HEK293 (cell line): ENCODE results near the gene LIN37.

Experiments used
- CTCF ChIA-PET: fragments of 350-600 bp; formaldehyde crosslinking; extraction: SDS; loops from one replicate; lab custom pipeline; 2021; ENCODE audit warnings: antibody characterized with exemption; lab: Yijun Ruan, JAX
- POLR2A ChIA-PET: fragments of 300-600 bp; formaldehyde crosslinking; extraction: SDS; loops from one replicate; lab custom pipeline; 2020; ENCODE audit warnings: antibody characterized with exemption, inconsistent platforms; lab: Yijun Ruan, JAX
- H3K27ac ChIP-seq: fragments of 200-500 bp; sonication (Bioruptor generic); 2 replicates; pipeline ENCODE4 v1.5.1; 2014; ENCODE audit warnings: low read depth, low read length, control low read depth, inconsistent platforms; ENCODE audit errors: extremely low read depth
- H3K36me3 ChIP-seq, 2 experiments: fragments of 200-500 bp in 1 of 2; sonication (Bioruptor generic) in 1 of 2; 1 replicate in 1 of 2; 2 replicates in 1 of 2; pipeline ENCODE4 v1.5.1; 2014 to 2017; ENCODE audit warnings: inconsistent platforms in 2 of 2, low read length in 2 of 2; ENCODE audit not compliant: control insufficient read depth in 2 of 2, insufficient read depth in 1 of 2
- H3K4me1 ChIP-seq: fragments of 200-500 bp; sonication (Bioruptor generic); 2 replicates; pipeline ENCODE4 v1.5.1; 2014; ENCODE audit warnings: mild to moderate bottlenecking, low read length, inconsistent platforms; ENCODE audit not compliant: control insufficient read depth, insufficient read depth
- H3K4me3 ChIP-seq: 2 replicates; pipeline ENCODE4 v1.5.1; 2011; ENCODE audit warnings: low read depth, mild to moderate bottlenecking, control low read depth, low read length, moderate library complexity
- H3K9me3 ChIP-seq: fragments of 200-500 bp; sonication (Bioruptor generic); 2 replicates; pipeline ENCODE4 v1.5.1; 2014; ENCODE audit warnings: low read depth, low read length, inconsistent platforms; ENCODE audit not compliant: control insufficient read depth, insufficient read depth
- GLIS2 ChIP-seq: fragments of 450-650 bp; formaldehyde crosslinking; IDR thresholded peaks from 2 replicates; pipeline ENCODE4 v1.5.1; 2016; ENCODE audit warnings: missing biosample characterization, missing genetic modification characterization
- KLF8 ChIP-seq: fragments of 450-650 bp; formaldehyde crosslinking; IDR thresholded peaks from 2 replicates; pipeline ENCODE4 v1.5.1; 2016; ENCODE audit warnings: missing biosample characterization, missing genetic modification characterization
- MYNN ChIP-seq: fragments of 450-650 bp; formaldehyde crosslinking; IDR thresholded peaks from 2 replicates; pipeline ENCODE4 v1.5.1; 2016; ENCODE audit warnings: missing biosample characterization, missing genetic modification characterization, borderline replicate concordance
- MZF1 ChIP-seq: fragments of 450-650 bp; formaldehyde crosslinking; IDR thresholded peaks from 2 replicates; pipeline ENCODE4 v1.5.1; 2017; ENCODE audit warnings: missing biosample characterization, missing genetic modification characterization, borderline replicate concordance
- REPIN1 ChIP-seq: fragments of 450-650 bp; formaldehyde crosslinking; IDR thresholded peaks from 2 replicates; pipeline ENCODE4 v1.5.1; 2017; ENCODE audit warnings: missing biosample characterization, missing genetic modification characterization, low read depth
- ZBTB49 ChIP-seq: fragments of 450-650 bp; formaldehyde crosslinking; IDR thresholded peaks from 2 replicates; pipeline ENCODE4 v1.5.1; 2016; ENCODE audit warnings: missing biosample characterization, missing genetic modification characterization, low read depth
- ZNF114 ChIP-seq: fragments of 450-650 bp; formaldehyde crosslinking; IDR thresholded peaks from 2 replicates; pipeline ENCODE4 v1.5.0; 2017; ENCODE audit warnings: missing biosample characterization, missing genetic modification characterization
- ZNF133 ChIP-seq: fragments of 450-650 bp; formaldehyde crosslinking; IDR thresholded peaks from 2 replicates; pipeline ENCODE4 v1.5.1; 2016; ENCODE audit warnings: missing biosample characterization, missing genetic modification characterization
- ZNF202 ChIP-seq: fragments of 450-650 bp; formaldehyde crosslinking; IDR thresholded peaks from 2 replicates; pipeline ENCODE4 v1.5.1; 2016; ENCODE audit warnings: missing biosample characterization, missing genetic modification characterization, borderline replicate concordance
- ZNF221 ChIP-seq: fragments of 450-650 bp; formaldehyde crosslinking; IDR thresholded peaks from 2 replicates; pipeline ENCODE4 v1.5.1; 2017; ENCODE audit warnings: missing biosample characterization, missing genetic modification characterization, borderline replicate concordance
- ZNF292 ChIP-seq: fragments of 450-650 bp; formaldehyde crosslinking; IDR thresholded peaks from 2 replicates; pipeline ENCODE4 v1.5.1; 2016; ENCODE audit warnings: low read depth, missing biosample characterization, missing genetic modification characterization, borderline replicate concordance
- ZNF302 ChIP-seq: fragments of 450-650 bp; formaldehyde crosslinking; IDR thresholded peaks from 2 replicates; pipeline ENCODE4 v1.5.1; 2016; ENCODE audit warnings: missing biosample characterization, missing genetic modification characterization, low read depth
- ZNF311 ChIP-seq: fragments of 450-650 bp; formaldehyde crosslinking; IDR thresholded peaks from 2 replicates; pipeline ENCODE4 v1.5.1; 2017; ENCODE audit warnings: missing biosample characterization, missing genetic modification characterization, borderline replicate concordance
- ZNF518A ChIP-seq: fragments of 450-650 bp; formaldehyde crosslinking; conservative IDR thresholded peaks from 2 replicates; pipeline ENCODE4 v1.5.1; 2016; ENCODE audit warnings: low read depth, missing biosample characterization, missing genetic modification characterization
- ZNF530 ChIP-seq: fragments of 450-650 bp; formaldehyde crosslinking; IDR thresholded peaks from 2 replicates; pipeline ENCODE4 v1.5.1; 2016; ENCODE audit warnings: low read depth, missing biosample characterization, missing genetic modification characterization
- ZNF561 ChIP-seq: fragments of 450-650 bp; IDR thresholded peaks from 2 replicates; pipeline ENCODE4 v1.5.1; 2018; ENCODE audit warnings: missing biosample characterization, missing genetic modification characterization, borderline replicate concordance
- ZNF747 ChIP-seq: fragments of 450-650 bp; formaldehyde crosslinking; IDR thresholded peaks from 2 replicates; pipeline ENCODE4 v1.5.1; 2016; ENCODE audit warnings: missing biosample characterization, missing genetic modification characterization
- ZSCAN5A ChIP-seq: fragments of 450-650 bp; formaldehyde crosslinking; IDR thresholded peaks from 2 replicates; pipeline ENCODE4 v1.5.1; 2016; ENCODE audit warnings: missing biosample characterization, missing genetic modification characterization
- TF ChIP-seq, protein P1 (sequence below): fragments of 450-650 bp; formaldehyde crosslinking; IDR thresholded peaks from 2 replicates; pipeline ENCODE4 v1.5.1; 2017; ENCODE audit warnings: missing biosample characterization, missing genetic modification characterization
- TF ChIP-seq, protein P2 (sequence below): fragments of 450-650 bp; formaldehyde crosslinking; IDR thresholded peaks from 2 replicates; pipeline ENCODE4 v1.5.1; 2016; ENCODE audit warnings: missing biosample characterization, missing genetic modification characterization
- TF ChIP-seq, protein P3 (sequence below): fragments of 450-650 bp; formaldehyde crosslinking; IDR thresholded peaks from 2 replicates; pipeline ENCODE4 v1.5.1; 2016; ENCODE audit warnings: missing biosample characterization, missing genetic modification characterization, low read depth

Gene LIN37

DNA sequence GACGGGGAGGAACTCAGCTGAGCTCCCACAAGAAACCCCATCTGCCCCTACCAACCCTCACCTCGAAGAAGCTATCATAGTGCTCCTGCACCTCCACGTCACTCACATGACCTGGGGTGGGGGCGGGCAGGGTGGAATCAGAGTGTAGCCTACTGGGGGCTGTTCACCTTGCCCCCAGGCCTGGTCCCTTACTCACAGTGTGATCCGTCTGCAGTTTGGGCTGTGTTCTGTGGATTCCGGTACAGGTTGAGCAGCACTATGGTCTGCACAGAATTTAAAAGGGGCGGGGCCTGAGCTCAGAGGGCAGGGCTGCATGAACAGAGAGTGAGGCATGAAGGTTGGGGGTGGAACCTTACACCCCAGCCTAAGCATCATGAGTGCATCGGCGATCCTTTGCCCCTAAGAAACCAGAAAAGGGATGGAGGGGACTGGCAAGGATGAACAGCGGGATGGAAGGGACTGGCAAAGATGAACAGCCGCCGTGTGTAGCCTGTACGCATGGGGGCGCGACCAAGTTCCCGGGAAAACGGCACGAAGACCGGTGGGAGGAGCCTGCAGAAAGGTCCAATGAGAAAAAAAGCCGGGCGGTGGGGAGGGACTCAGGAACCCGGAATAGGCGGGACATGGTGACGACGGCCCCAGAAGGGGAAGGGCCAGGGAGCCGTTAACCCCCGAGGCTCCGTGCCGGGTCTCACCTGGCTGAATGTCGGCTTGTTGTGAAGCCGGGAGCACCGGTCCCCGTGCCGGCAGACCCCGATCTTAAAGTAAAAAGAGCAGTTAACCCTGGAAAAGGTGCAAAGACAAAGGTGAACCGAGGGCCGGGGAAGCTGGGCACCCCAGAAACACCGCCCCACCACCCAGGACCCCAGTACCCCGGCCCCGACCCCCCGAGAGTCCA lies 3.7 kb upstream of the LIN37 start (continued):
- TF ChIP-seq, protein P1, sequence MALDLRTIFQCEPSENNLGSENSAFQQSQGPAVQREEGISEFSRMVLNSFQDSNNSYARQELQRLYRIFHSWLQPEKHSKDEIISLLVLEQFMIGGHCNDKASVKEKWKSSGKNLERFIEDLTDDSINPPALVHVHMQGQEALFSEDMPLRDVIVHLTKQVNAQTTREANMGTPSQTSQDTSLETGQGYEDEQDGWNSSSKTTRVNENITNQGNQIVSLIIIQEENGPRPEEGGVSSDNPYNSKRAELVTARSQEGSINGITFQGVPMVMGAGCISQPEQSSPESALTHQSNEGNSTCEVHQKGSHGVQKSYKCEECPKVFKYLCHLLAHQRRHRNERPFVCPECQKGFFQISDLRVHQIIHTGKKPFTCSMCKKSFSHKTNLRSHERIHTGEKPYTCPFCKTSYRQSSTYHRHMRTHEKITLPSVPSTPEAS = no peak
- TF ChIP-seq ZBTB49 (tag by site-specific recombination) (no peak), ZNF302 (no peak), KLF8 (peak; percentile 67), ZNF530 (tag by site-specific recombination) (no peak), REPIN1 (tag by site-specific recombination) (no peak; the same call in 1 of the 2 replicates), ZNF747 (no peak), ZNF292 (tag by site-specific recombination) (no peak), ZNF114 (tag by site-specific recombination) (no peak), ZSCAN5A (tag by site-specific recombination) (peak; percentile 24; the same call in 1 of the 2 replicates), MZF1 (tag by site-specific recombination) (no peak), ZNF561 (tag by site-specific recombination) (no peak)
- TF ChIP-seq, protein P2, sequence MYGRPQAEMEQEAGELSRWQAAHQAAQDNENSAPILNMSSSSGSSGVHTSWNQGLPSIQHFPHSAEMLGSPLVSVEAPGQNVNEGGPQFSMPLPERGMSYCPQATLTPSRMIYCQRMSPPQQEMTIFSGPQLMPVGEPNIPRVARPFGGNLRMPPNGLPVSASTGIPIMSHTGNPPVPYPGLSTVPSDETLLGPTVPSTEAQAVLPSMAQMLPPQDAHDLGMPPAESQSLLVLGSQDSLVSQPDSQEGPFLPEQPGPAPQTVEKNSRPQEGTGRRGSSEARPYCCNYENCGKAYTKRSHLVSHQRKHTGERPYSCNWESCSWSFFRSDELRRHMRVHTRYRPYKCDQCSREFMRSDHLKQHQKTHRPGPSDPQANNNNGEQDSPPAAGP (tag by site-specific recombination) = peak; percentile 73; the same call in 1 of the 2 replicates
- TF ChIP-seq, protein P3, sequence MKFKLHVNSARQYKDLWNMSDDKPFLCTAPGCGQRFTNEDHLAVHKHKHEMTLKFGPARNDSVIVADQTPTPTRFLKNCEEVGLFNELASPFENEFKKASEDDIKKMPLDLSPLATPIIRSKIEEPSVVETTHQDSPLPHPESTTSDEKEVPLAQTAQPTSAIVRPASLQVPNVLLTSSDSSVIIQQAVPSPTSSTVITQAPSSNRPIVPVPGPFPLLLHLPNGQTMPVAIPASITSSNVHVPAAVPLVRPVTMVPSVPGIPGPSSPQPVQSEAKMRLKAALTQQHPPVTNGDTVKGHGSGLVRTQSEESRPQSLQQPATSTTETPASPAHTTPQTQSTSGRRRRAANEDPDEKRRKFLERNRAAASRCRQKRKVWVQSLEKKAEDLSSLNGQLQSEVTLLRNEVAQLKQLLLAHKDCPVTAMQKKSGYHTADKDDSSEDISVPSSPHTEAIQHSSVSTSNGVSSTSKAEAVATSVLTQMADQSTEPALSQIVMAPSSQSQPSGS (tag by site-specific recombination) = no peak
- TF ChIP-seq, all 188 proteins: peak for 51

DNA sequence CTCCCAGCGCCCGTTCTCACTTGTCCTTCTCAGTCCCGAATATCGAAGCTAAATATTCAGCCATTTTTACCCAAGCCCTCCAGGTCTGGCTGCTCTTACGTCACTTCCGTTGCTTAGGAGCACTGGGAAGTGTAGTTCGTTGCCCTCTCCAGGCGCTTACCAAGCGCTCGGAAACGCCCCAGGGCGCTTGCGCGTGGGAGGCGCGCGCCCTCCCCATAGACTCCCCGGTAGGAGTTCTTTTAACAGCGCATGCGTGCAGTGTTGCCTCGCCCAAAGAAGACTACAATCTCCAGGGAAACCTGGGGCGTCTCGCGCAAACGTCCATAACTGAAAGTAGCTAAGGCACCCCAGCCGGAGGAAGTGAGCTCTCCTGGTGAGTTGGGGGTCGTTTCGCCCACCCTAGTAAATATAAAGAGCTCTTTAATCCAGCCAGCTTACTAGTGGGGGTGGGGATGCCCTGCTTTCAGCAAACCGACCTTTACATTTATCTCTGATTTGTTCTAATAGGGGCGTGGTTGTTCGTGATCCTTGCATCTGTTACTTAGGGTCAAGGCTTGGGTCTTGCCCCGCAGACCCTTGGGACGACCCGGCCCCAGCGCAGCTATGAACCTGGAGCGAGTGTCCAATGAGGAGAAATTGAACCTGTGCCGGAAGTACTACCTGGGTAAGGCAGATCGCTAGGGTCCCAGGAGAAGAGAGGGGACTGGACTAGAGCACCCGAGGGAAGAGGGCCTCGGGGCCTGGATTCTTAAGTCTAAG lies 2.9 kb upstream of the LIN37 start, which contains the start of the genes PSENEN and U2AF1L4:
Gene PSENEN (plus strand): TSS at position 324 of the 759 bp plus-strand sequence. CDS start 280 bp downstream, at position 604.
Gene U2AF1L4 (minus strand): TSS at position 91 of the 759 bp plus-strand sequence. CDS start 27 bp downstream, at position 64.
- ChIA-PET POLR2A (interaction anchor here (0.6 to 2.9 kb wide), 30 partner anchors 8 to 479 kb away, joined by 3 to 34 read pairs (median 5); partner anchors contain the start of genes ALKBH6, COX6B1, HAUS5 and HSPB6), CTCF (interaction anchor here (0.8 to 4.9 kb wide), 9 partner anchors 9 to 235 kb away, joined by 3 to 37 read pairs (median 4); no protein-coding TSS in a partner anchor)
- no peaks in the 10 kb centered on the region; the same call in none of the 2 replicates for H3K9me3 ChIP-seq
- H3K27ac ChIP-seq = peak within 1 kb of the TSS; percentile 95
- peaks cover 37% of the 10 kb centered on the region for H3K4me1 ChIP-seq
- peaks cover 13 to 42% of the 10 kb centered on the region in 2 experiments for H3K36me3 ChIP-seq
- H3K4me3 ChIP-seq = peak within 1 kb of the TSS; percentile 65
- TF ChIP-seq ZNF133 (tag by site-specific recombination) (no peak), ZNF202 (tag by site-specific recombination) (no peak), GLIS2 (tag by site-specific recombination) (peak; percentile 88), ZNF518A (tag by site-specific recombination) (peak; percentile 53), ZNF221 (tag by site-specific recombination) (no peak), ZNF311 (tag by site-specific recombination) (no peak), MYNN (tag by site-specific recombination) (no peak)
